ENCODE data around the gene PCSK5. TPM values are rescaled to one million over a fixed set of nuclear protein-coding genes. Genes with fewer than 3 reads are reported as not detected.

PCSK5 gene
- total RNA-seq, 1 experiment from 2014 or later = 7.5 TPM

DNA sequence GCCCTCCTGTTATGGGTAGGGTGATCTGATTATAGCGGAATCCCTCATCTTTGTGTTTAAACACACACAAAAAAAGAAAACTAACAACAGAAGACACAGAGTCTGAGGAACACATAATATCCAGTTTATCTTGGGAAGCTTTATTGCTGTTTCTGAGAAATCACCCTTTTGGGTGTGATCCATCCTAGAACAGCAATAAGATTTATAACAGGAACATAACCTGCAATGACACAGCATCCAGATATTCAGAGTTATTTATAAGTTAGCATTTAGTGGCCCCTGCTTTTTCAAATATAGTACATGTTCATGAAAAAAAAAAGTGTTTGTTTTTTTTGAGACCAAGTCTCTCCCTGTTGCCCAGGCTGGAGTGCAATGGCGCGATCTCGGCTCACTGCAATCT lies 423.8 kb downstream of the PCSK5 start:
- Histone ChIP-seq H2AK5ac (ENCODE audit: insufficient read length, low read length) (no peak overlapping the region), H3K27ac (ENCODE audit: insufficient read length, low read depth, low read length) (no peak overlapping the region), H4K5ac (ENCODE audit: insufficient read length, low read depth, low read length) (no peak overlapping the region), H2BK120ac (ENCODE audit: low read depth, low read length, poor library complexity, severe bottlenecking) (no peak overlapping the region), H3K4ac (ENCODE audit: low read depth, low read length) (no peak overlapping the region), H4K8ac (replicated peaks; ENCODE audit: insufficient read length, low read depth, low read length) (no peak overlapping the region), H3K18ac (ENCODE audit: insufficient read length, low read depth, low read length) (no peak overlapping the region), H3K56ac (ENCODE audit: insufficient read length, low read depth, low read length) (no peak overlapping the region), H3K79me1 (ENCODE audit: insufficient read depth, low read depth, low read length, poor library complexity, severe bottlenecking) (no peaks in the 10 kb centered on the region), H2BK5ac (ENCODE audit: insufficient read length, low read length) (no peak overlapping the region), H4K91ac (ENCODE audit: insufficient read length, low read depth, low read length) (no peak overlapping the region), H3K9me3 (ENCODE audit: control insufficient read depth, low read depth, low read length) (no peaks in the 10 kb centered on the region), H3K4me2 (ENCODE audit: insufficient read depth, insufficient read length, low read length) (no peak overlapping the region), H3K23me2 (ENCODE audit: insufficient read length, low read depth, low read length, poor library complexity, severe bottlenecking) (no peaks in the 10 kb centered on the region), H2BK15ac (ENCODE audit: low read depth, low read length) (no peak overlapping the region), H2AFZ (ENCODE audit: low read length) (no peak overlapping the region), H2BK20ac (ENCODE audit: low read depth, low read length, poor library complexity, severe bottlenecking) (no peak overlapping the region), H3K4me1 (ENCODE audit: insufficient read depth, low read length) (no peaks in the 10 kb centered on the region; the same call in 1 of the 2 replicates), H4K20me1 (ENCODE audit: control insufficient read depth, insufficient read depth, insufficient read length) (no peaks in the 10 kb centered on the region), H3K23ac (ENCODE audit: insufficient read length, low read depth, low read length) (no peak overlapping the region), H3T11ph (ENCODE audit: low read length) (no peak overlapping the region), H3K27me3 (ENCODE audit: insufficient read depth, low read length) (no peaks in the 10 kb centered on the region), H2BK12ac (ENCODE audit: insufficient read length, low read depth, low read length) (no peak overlapping the region), H3K14ac (ENCODE audit: insufficient read depth, low read length) (no peak overlapping the region), H3K9ac (ENCODE audit: extremely low read depth, insufficient read length, low read length) (no peak overlapping the region), H3K79me2 (ENCODE audit: insufficient read depth, low read length) (no peaks in the 10 kb centered on the region)
- Mint-ChIP-seq H3K4me1 (peaks cover 6 to 7% of the 10 kb centered on the region in 2 experiments), H3K4me3 (no peak overlapping the region), H3K27ac (no peak overlapping the region), H3K27me3 (ENCODE audit: low read depth) (no peaks in the 10 kb centered on the region; the same call in 1 of the 2 replicates), H3K9me3 (no peaks in the 10 kb centered on the region), H3K36me3 (ENCODE audit: insufficient read depth in 1 of 3, low read depth in 3 of 3) (no peaks in the 10 kb centered on the region)
- TF ChIP-seq, protein P1, sequence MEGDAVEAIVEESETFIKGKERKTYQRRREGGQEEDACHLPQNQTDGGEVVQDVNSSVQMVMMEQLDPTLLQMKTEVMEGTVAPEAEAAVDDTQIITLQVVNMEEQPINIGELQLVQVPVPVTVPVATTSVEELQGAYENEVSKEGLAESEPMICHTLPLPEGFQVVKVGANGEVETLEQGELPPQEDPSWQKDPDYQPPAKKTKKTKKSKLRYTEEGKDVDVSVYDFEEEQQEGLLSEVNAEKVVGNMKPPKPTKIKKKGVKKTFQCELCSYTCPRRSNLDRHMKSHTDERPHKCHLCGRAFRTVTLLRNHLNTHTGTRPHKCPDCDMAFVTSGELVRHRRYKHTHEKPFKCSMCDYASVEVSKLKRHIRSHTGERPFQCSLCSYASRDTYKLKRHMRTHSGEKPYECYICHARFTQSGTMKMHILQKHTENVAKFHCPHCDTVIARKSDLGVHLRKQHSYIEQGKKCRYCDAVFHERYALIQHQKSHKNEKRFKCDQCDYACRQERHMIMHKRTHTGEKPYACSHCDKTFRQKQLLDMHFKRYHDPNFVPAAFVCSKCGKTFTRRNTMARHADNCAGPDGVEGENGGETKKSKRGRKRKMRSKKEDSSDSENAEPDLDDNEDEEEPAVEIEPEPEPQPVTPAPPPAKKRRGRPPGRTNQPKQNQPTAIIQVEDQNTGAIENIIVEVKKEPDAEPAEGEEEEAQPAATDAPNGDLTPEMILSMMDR (conservative IDR thresholded peaks at IDR 0.05) = no peak
- DNase-seq = no peak
- WGBS (ENCODE audit: extremely low coverage, insufficient read length, low lambda C conversion rate) = no CpG with 5 or more reads among the region's 4 CpGs

Measured in H9 (cell line).